ENCODE measurements around the gene DLG2.

Gene DLG2

DNA sequence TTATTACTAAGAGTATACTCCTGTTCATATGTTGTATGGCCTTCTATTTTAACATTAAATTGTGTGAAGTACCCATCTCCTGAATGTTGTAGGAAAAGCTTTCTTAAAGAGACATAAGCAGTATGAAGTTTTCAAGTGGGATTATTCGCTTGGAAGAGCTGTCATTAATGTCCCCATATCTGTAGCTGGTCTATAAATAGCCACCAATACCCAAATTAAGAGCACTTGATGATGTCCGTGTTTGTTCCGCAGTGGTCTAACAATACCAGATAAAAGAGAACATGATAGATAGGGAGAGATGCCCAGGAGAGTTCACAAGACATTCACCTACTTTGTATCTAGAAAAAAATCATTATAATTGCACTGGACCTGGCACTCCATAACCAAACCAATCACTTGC is 527.6 kb downstream of the DLG2 start:
- Histone ChIP-seq H3K27ac (no peak overlapping the region), H3K4me3 (ENCODE audit: low read depth in 1 of 2, low read length in 1 of 2) (no peak overlapping the region), H3K4me1 (ENCODE audit: control insufficient read depth in 1 of 2, insufficient read depth in 1 of 2, low read depth in 1 of 2, low read length in 1 of 2) (no peaks in the 10 kb centered on the region), H3K9me3 (no peaks in the 10 kb centered on the region), H3K36me3 (no peaks in the 10 kb centered on the region), H3K27me3 (no peaks in the 10 kb centered on the region)
- TF ChIP-seq, protein P1, sequence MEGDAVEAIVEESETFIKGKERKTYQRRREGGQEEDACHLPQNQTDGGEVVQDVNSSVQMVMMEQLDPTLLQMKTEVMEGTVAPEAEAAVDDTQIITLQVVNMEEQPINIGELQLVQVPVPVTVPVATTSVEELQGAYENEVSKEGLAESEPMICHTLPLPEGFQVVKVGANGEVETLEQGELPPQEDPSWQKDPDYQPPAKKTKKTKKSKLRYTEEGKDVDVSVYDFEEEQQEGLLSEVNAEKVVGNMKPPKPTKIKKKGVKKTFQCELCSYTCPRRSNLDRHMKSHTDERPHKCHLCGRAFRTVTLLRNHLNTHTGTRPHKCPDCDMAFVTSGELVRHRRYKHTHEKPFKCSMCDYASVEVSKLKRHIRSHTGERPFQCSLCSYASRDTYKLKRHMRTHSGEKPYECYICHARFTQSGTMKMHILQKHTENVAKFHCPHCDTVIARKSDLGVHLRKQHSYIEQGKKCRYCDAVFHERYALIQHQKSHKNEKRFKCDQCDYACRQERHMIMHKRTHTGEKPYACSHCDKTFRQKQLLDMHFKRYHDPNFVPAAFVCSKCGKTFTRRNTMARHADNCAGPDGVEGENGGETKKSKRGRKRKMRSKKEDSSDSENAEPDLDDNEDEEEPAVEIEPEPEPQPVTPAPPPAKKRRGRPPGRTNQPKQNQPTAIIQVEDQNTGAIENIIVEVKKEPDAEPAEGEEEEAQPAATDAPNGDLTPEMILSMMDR (IDR thresholded peaks at IDR 0.05) = no peak

DNA sequence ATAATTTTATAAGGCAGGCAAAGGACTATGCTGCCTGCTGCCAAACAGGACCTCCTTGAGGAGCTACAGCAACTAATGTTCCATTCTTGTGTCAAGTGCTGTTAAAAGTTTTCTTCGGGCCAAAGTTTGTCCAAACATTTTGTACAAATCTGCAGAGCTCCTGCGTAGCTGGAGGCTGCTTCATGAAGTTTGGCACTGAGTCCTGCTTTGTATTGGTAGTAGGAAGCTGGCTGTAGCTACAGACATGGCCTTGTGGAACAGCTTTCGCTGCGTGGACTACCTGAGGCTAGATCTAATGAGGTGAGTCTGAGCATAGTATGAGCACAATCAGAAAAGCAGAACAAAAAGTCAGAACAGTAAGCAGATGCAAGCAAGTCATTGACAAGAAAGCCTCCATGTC is 528.1 kb downstream of the DLG2 start:
- Histone ChIP-seq H3K4me1 (ENCODE audit: control insufficient read depth in 1 of 2, insufficient read depth in 1 of 2, low read depth in 1 of 2, low read length in 1 of 2) (no peaks in the 10 kb centered on the region), H3K9me3 (no peaks in the 10 kb centered on the region), H3K27ac (no peak overlapping the region), H3K36me3 (no peaks in the 10 kb centered on the region), H3K4me3 (ENCODE audit: low read depth in 1 of 2, low read length in 1 of 2) (no peak overlapping the region), H3K27me3 (no peaks in the 10 kb centered on the region)
- TF ChIP-seq, protein P1 (IDR thresholded peaks at IDR 0.05) = no peak

DNA sequence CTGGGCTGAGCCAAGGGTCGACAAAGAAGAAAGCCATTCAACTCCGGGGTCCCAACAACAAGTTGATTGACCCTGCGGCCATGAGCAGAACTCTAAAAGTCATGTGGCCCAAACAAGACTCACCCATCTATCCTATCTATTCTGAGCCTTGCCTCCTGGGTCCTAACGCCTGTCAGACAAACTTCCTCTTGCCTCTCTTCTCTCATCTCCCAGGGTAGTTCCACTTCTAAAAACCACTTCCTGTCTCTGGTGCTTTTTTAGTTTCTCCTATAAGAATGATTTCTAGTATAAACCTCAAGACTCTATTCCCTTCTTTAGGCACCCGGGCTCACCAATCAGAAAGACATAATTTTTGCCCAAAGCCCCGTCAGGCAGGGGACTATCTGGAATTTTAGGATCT is 530.2 kb downstream of the DLG2 start:
- no peaks in the 10 kb centered on the region for H3K9me3 ChIP-seq
- H3K36me3 ChIP-seq = no peaks in the 10 kb centered on the region
- H3K27ac ChIP-seq = no peak overlapping the region
- H3K4me1 ChIP-seq (ENCODE audit: control insufficient read depth in 1 of 2, insufficient read depth in 1 of 2, low read depth in 1 of 2, low read length in 1 of 2) = no peaks in the 10 kb centered on the region
- H3K4me3 ChIP-seq (ENCODE audit: low read depth in 1 of 2, low read length in 1 of 2) = no peak overlapping the region
- TF ChIP-seq, protein P1 (IDR thresholded peaks at IDR 0.05) = no peak
- H3K27me3 ChIP-seq = no peaks in the 10 kb centered on the region

DNA sequence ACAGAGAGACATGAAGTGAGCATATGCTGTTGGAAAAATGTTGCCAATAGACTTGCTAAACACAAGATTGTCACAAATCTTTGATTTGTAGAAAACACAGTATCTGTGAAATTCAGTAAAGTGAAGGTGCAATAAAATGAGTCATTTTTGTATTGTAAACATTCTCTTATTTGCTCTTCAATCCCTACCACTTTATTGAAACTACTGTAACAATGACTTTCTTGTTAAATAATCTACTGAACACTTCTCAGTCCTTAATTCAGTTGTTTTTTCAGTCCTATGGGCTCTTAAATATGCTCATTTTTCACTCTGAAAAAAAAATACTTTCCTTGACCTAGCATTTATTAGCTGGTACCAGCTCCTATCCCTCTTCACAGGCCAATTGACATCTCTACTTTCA is 531.9 kb downstream of the DLG2 start:
- Histone ChIP-seq H3K27me3 (no peaks in the 10 kb centered on the region), H3K9me3 (no peaks in the 10 kb centered on the region), H3K36me3 (no peaks in the 10 kb centered on the region), H3K4me3 (ENCODE audit: low read depth in 1 of 2, low read length in 1 of 2) (no peak overlapping the region), H3K27ac (no peak overlapping the region), H3K4me1 (ENCODE audit: control insufficient read depth in 1 of 2, insufficient read depth in 1 of 2, low read depth in 1 of 2, low read length in 1 of 2) (no peaks in the 10 kb centered on the region)
- TF ChIP-seq, protein P1 (IDR thresholded peaks at IDR 0.05) = no peak

DNA sequence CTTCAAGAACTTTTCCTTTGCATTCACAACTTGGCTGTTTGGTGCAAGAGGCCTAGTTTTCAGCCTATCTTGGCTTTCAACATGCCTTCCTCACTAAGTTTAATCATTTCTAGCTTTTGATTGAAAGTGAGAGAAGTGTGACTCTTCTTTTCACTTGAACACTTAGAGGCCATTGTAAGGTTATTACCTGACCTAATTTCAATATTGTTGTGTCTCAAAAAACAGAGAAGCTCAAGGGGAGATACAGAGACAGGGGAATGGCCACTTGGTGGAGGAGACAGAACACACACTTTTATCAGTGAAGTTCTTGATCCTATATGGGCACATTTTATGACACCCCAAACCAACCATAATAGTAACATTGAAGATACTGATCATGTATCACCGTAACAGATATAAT is 532.3 kb downstream of the DLG2 start:
- no peaks in the 10 kb centered on the region for H3K36me3 ChIP-seq
- TF ChIP-seq, protein P1 (IDR thresholded peaks at IDR 0.05) = no peak

DNA sequence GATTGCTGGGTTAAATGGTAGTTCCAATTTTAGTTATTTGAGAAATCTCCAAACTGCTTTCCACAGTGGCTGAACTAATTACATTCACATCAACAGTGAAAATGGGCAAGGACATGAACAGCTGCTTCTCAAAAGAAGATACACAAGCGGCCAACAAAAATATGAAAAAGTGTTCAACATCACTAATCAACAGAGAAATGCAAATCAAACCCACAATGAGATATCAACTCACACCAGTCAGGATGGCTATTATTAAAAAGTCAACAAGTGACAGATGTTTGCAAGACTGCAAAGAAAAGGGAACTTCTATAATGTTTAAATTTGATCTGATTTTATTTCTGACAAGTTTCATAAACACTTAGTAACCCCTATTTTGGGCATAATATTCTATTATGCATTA is 537.5 kb downstream of the DLG2 start:
- H3K27ac ChIP-seq = no peak overlapping the region
- no peaks in the 10 kb centered on the region for H3K27me3 ChIP-seq
- H3K4me3 ChIP-seq (ENCODE audit: low read depth in 1 of 2, low read length in 1 of 2) = no peak overlapping the region
- H3K36me3 ChIP-seq = no peaks in the 10 kb centered on the region
- TF ChIP-seq, protein P1 (IDR thresholded peaks at IDR 0.05) = no peak
- no peaks in the 10 kb centered on the region for H3K9me3 ChIP-seq
- H3K4me1 ChIP-seq (ENCODE audit: control insufficient read depth in 1 of 2, insufficient read depth in 1 of 2, low read depth in 1 of 2, low read length in 1 of 2) = no peaks in the 10 kb centered on the region

More for the DNA sequence above, 532.3 kb downstream of the DLG2 start:
- Histone ChIP-seq H3K4me1 (ENCODE audit: control insufficient read depth in 1 of 2, insufficient read depth in 1 of 2, low read depth in 1 of 2, low read length in 1 of 2) (no peaks in the 10 kb centered on the region), H3K27me3 (no peaks in the 10 kb centered on the region), H3K9me3 (no peaks in the 10 kb centered on the region), H3K27ac (no peak overlapping the region), H3K4me3 (ENCODE audit: low read depth in 1 of 2, low read length in 1 of 2) (no peak overlapping the region)

Measured in neutrophil (primary cell).